HG03103 (cell line): Measurements from ENCODE around the gene R3HDM4.

Experiments used
- ATAC-seq: cut with Tn5 transposase; IDR thresholded peaks from one replicate; pipeline ENCODE4 v1.9.1; 2021; ENCODE audit warnings: low read depth; ENCODE audit not compliant: unreplicated experiment

The R3HDM4 gene

GRCh38 chr19:932648-933552 is 19.9 kb upstream of the R3HDM4 start:
- ATAC-seq = no peak

DNA sequence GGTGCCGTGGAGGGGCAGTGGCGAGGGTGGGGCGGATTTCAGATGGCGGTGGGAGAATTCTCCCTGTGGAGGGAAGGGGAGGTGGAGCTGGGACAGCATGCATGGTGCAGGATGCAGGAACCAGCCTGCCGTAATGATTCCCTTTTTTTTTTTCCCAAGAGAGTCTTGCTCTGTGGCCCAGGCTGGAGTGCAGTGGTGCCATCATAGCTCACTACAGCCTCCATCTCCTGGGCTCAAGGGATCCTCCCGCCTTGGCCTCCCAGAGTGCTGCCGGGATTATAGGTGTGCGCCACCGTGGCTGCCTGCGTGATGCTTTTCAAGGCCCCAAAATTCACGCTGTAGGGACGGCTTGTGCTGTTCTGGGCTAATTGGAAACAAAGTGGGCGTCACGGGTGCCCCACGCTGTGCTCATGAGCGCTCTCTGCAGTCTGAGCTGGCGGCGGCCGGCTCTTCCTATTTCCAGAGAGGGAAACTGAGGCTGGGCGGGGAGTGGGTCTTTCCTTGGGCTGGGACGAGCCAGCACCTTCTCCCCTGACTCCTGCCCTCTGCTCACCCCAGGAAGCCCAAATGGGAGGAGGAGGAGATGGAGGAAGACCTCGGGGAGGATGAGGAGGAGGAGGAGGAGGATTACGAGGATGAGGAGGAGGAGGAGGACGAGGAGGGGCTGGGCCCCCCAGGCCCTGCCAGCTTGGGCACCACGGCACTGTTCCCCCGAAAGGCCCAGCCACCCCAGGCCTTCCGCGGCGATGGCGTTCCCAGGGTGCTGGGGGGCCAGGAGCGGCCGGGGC is 19.0 kb upstream of the R3HDM4 start:
- no peak for ATAC-seq

DNA sequence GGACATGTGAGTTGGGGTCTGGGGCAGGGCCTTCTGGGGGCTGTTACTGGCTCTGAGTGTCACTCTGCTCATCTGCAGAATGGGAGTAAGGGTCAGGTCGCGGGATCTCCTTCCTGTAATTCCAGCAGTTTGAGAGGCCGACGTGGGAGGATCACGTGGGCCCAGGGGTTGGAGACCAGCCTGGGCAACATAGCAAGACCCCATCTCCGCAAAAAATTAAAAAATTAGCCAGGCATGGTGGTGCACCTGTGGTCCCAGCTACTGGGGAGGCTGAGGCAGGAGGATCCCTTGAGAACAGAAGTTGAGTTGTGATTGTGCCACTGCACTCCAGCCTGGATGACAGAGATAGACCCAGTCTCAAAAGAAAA is 16.9 kb upstream of the R3HDM4 start:
- ATAC-seq = no peak

DNA sequence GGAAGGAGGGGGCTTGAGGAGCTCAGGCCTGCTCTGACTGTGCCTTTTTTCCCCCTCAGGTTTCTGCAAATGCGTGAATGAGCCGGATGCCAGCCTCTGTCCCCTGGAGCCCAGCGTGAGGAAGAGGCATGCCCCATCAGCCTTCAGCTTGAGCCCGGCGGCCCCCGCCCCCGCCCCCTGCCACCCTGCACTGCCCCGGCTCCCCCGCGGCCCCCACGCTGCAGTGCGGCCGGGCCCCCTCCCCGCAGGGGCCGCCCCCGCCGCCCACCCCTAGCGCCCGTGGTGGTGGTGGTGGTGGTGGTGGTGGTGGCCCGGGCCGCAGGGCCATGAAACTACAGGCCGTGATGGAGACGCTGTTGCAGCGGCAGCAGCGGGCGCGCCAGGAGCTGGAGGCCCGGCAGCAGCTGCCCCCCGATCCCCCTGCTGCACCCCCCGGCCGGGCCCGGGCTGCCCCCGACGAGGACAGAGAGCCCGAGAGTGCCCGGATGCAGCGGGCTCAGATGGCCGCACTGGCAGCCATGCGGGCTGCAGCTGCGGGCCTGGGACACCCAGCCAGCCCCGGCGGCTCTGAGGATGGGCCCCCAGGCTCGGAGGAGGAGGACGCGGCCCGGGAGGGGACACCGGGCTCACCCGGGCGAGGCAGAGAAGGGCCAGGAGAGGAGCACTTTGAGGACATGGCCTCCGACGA is 16.3 kb upstream of the R3HDM4 start:
- no peak for ATAC-seq

DNA sequence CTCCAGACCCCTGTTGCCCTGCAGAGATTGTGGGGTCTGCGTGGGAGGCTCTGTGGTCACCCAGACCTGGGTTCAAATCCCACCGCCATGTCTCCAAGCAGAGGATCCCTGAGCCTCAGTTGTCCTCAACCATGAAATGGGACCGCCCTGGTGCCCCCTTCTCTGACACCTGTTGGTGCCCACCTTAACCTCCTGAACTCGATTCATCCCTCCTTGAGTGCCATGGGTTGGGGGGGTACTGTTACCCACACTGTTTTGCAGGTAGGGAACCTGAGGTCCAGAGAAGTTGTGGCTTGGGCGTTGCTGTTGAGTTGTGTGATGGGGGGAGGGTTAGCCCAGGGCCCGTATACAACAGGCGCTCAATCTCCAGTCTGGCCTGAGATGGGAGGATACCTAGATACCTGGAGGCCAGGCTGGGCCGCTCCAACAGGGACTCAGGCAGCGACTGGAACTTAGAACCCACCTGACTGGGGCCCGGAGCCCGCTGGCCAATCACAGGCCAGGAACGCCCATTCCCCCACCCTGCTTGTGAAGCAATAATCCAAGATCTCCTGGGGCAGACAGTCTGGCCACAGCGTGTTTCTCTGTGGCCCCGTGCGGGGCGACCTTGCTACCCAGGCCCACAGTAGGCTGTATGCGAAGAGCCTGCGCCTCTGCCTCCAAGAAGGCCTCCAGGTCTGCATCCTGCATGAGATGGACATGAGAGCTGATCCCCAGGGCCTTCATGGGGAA is 15.6 kb upstream of the R3HDM4 start:
- no peak for ATAC-seq

- no peak for ATAC-seq
Observed at GRCh38 chr19:927780-928401, 14.9 kb upstream of the R3HDM4 start.

- ATAC-seq = no peak
Observed at GRCh38 chr19:927351-927779, 14.3 kb upstream of the R3HDM4 start.

DNA sequence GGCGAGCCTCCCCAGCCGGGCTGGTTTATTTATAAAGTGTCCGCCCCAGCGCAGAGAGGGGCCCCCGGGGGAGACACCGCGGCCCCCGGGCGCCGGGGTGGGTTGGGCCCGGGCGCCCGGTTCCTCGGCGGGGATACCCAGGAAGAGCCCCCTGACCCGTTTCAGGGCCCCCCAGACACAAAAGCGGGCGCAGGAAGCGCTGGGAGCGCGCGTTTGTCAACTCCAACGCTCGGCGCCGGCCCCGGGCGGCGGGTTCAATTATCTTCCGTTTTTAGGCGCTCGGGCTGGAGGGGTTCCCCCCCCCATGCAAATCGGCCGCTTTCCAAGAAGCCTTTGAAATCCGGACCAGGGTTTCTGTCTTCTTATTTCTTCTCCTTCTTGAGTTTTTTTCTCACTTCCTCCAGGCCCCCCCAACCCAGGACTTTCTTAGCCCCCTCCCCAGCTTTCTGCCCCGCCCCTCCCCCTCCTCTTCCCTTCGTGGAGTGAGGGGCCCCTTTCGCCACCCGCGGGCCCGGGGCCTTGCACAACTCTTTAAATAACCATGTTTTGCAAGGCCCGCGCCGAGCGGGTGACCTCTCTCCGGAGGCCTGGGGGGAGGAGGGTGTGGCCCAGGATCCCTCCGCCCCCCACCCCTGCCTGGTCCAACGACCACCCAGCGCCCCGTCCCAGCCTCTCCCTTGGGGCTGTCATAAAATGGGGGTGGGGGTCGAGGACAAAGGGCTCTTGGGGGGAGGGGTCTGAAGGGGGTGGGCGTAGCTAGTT is 13.8 kb upstream of the R3HDM4 start:
- no peak for ATAC-seq

GRCh38 chr19:926323-926588 is 13.2 kb upstream of the R3HDM4 start:
- ATAC-seq = no peak

DNA sequence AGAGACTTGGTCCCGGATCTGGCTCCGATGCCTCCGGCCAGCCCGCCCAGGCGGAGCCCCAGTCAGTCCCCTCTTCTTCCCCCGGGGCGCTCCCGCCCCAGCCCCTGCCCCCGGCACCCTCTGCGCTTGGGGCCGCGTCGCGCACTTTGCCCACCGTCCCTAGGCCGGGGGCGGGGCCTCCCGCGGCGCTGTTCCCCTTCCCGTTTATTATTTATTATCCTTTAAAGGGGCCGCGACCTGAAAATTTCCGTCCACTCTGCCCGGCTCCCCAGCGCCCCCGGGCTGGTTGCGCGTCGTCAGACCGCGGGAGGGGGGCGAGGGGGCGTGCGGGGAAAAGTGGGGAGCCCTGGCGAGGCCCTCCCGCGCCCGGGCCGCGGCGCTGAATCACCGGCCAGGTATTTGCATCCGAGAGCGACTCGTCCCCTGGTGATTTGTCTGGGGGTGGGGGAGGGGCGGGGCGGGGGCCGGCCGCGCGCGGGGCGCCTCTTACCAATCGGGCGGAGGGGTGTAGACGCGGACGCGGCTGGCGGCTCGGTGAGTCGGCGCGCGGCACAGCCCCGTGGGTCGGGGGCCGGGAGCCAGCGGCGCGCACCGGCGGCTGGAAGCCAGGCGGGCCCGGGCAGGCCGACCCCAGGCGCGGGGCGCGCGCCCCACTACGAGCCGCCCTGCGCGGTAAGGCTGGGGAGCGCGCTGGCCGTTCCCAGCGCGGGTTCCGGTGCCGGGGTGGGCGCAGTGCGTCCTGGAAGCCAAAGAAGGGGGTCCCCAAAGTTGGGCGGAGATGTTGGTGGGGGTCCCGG is 12.7 kb upstream of the R3HDM4 start, which contains the start of gene ARID3A:
TSS of gene ARID3A (plus strand) at position 510 of the 797 bp plus-strand sequence. CDS start 3,494 bp downstream, outside the sequence.
- ATAC-seq = no peak

- no peak for ATAC-seq
Observed at GRCh38 chr19:925087-925525, 12.1 kb upstream of the R3HDM4 start.

GRCh38 chr19:924553-925086 is 11.6 kb upstream of the R3HDM4 start:
- no peak for ATAC-seq

GRCh38 chr19:920051-920864 is 7.2 kb upstream of the R3HDM4 start:
- ATAC-seq = no peak

DNA sequence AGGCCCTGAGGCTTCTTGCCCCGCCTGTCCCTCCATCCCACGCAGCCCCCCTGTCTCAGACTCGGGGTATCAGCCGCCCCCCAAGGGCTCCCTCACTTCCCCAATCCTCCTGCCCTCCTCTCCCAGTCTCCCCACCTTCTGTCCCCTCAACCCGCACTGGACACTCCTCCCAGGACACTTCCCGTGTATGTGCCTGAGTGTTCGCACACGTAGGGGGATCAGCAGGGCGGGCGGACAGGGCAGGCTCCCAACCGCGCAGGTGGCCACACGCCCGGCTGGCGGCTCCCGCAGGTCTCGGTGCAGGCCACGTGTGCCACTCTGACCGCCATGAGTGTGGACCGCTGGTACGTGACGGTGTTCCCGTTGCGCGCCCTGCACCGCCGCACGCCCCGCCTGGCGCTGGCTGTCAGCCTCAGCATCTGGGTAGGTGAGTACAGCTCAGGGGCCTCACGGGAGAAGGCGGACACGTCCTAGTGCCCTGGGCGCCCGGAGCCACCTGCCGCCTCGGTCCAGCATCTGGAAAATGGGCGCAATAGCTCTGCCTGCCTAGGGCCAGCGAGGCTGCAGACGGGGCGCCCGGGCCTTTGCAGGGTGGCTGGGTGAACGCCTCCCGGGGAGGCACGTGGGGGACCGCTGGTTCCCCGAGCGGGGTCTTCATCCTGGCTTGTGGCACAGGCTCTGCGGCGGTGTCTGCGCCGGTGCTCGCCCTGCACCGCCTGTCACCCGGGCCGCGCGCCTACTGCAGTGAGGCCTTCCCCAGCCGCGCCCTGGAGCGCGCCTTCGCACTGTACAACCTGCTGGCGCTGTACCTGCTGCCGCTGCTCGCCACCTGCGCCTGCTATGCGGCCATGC is 6.4 kb upstream of the R3HDM4 start:
- no peak for ATAC-seq

DNA sequence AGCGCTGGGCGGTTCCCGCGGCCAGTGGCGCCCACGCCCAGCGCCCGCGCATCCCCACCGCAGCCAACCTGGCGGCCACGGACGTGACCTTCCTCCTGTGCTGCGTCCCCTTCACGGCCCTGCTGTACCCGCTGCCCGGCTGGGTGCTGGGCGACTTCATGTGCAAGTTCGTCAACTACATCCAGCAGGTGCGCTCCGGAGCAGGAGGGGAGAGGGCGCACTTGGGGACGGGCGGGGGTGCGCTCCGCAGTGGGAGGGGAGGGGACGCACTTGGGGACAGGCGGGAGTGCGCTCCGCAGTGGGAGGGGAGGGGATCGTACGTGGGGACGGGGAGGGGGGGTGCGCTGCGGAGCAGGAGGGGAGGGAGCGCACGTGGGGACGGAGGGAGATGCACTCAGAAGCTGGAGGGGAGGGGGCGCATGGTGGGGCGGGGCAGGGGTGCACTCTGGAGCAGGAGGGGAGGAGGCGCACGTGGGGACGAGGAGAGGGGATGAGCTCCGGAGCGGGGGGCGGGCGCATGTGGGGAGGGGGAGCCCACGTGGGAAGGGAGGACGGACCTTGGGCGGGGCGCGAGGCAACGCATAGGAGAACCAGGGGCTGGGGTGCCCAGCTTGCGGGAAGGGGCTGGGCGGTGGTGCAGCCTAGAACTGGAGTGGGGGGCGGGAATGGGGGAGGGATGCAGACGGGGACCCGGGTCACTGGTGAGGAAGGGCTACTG is 5.6 kb upstream of the R3HDM4 start:
- no peak for ATAC-seq

DNA sequence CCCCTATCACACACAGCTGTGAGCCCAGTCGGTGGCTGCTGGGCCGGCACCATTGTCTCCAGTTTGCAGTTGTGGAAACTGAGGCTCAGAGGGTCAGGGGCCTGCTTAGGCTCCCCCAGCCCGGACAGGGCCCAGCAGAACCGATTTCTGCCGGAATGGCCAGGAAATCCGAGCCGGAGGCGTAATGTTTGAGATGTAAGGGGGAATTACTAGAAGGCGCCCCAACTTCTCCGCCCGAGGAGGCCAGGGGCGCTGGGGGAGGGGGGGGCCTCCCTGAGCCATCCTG is 5.1 kb upstream of the R3HDM4 start:
- no peak for ATAC-seq
